CMK (cell line): Measurements from ENCODE around the gene TMC2.
"Not testable (repeated sequence)": the region's sequence is repeated elsewhere in the genome, so short reads cannot be mapped to it uniquely, and the experiment has no call there.

Source experiments
- DNase-seq: peaks from one replicate; pipeline ENCODE4 v3.0.0-alpha.2; 2010; ENCODE audit warnings: low read depth

The TMC2 gene

DNA sequence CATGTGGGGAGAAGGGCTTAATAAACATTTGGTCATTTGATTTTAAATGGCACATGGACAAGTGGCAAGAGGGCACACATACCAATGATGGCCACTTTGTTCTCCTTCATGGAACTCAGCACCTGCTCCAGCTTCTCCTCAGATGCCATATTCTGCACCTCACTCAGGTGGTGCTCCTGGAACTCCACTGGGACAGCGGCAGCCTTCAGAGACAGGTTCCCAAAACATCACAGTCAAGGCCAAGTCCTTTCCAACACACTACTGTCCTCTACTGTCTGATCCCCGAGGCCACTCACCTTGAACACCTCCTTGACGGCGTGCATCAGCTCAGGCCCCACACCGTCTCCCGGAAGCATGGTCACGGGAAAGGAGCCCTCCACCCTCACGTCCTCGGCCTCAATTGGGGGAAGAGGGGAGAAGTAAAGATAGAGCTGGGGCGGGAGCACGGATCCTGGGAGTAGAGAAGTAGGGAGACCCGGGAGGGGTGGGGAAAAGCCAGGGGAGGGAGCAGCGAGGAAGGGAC lies 127.1 kb downstream of the TMC2 start:
- no peak for DNase-seq

DNA sequence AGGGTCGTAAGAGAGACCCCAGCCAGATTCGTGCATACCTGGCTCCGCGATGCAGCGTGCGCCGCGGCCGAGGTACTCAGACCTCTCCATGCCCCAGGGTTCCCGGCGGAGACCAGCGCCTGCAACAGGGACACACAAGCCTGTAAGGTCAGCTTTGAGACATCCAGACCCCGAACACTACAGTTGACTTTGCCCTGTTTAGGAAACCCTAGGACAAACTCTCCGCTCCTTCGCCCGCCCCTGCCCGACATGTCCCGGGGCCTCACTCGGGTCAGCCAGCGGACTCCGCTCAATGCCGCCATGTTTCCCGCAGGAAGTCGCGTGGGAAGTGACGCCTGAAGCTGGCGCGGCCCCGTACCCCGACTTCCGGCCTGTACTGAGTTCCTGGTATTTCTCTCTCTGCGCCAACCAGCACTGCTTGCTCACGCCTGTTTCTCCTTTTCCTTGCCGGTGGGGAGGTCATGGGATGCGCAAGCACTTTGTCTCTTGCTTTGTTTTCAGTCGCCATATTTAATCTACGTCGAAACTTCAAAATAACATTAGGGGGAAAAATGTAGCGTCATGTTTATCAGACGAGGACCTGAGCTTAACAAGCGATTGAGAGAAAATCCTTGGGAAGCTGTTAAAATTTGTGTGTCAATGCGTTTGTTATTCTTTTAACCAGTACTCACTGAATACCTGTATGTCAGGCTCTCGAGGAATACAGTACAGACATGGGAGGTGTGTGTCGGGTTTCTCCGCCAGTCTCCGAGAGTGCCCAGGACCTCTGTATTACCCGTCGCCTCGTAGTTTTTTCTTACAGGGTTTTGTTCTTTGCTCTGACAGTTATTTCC lies 127.7 kb downstream of the TMC2 start, which contains the start of gene IDH3B:
Gene IDH3B, minus strand, starts transcription at position 330 of the 833 bp plus-strand sequence. Its CDS starts 28 bp downstream, at position 302.
- peak; percentile 93 for DNase-seq

DNA sequence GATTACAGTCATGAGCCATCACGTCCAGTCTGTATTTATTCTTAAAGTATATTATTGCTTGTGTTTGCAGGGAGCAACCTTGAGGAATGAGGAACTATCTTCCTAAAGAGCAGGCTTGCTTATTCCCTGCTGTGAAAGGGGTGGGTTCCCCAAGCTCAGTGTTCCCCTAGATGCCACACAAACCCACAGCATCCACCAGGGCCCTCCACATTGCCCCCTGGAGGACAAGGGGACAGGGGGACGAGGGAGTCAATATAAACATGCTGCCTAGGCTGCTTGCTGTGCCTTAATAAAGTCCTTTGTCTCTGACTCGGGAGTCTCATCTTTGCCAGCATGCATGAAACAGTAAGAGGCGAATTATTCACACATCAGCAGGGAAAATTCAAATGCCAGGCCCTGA lies 135.6 kb downstream of the TMC2 start:
- no peak for DNase-seq

DNA sequence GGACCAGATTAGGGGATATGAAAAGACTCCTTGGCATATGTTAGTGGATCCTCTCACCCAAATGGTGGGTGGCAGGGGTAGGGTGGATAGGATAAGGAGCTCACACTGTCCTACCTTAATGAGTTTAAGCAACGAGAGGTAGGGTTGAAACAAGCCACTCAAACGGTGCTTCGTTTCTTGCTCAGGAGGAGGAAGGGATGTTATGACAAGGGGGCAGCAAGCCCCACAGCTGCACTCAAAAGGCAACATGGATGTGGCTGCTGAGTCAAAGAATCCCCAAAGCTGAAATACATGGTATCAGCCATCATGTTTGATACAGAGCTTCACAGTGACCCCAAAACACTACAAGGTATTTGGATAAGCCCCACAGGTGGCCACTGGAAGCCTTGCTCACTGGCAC lies 136.1 kb downstream of the TMC2 start:
- no peak for DNase-seq

DNA sequence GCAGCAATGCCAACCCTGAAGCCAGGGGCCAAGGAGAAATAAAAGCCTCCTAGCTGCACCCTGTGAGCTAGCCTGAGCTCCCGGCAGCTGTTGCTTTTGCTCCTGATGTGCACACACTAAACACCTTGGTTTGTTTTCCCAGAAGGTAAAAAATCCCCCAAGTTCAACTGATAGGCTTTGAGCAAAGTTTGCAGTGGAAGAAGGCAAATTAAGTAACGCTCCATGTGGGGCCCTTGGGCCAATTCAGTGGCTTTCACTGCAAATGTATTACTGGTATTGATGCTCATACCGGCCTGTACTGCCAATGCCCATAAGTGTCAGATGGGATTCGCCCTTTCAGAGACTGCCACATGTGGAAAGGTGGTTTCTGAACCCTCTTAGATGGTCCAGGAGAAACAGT lies 137.1 kb downstream of the TMC2 start:
- DNase-seq: no peak

DNA sequence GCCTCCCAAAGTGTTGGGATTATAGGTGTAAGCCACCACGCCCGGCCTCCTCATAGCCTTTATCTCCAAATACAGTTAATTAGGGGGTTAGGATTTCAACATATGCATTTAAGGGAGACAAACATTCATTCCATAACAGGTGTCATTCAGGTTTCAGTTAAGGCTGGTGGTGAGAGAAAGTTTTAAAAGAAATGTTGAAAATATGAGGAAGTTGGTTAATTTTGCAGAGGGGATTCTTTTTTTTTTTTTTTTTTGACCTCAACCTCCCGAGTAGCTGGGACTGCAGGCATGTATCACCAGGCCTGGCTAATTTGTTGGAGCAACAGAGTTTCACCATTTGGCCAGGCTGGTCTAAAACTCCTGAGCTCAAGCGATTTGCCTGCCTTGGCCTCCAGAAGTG lies 143.7 kb downstream of the TMC2 start:
- no peak for DNase-seq

DNA sequence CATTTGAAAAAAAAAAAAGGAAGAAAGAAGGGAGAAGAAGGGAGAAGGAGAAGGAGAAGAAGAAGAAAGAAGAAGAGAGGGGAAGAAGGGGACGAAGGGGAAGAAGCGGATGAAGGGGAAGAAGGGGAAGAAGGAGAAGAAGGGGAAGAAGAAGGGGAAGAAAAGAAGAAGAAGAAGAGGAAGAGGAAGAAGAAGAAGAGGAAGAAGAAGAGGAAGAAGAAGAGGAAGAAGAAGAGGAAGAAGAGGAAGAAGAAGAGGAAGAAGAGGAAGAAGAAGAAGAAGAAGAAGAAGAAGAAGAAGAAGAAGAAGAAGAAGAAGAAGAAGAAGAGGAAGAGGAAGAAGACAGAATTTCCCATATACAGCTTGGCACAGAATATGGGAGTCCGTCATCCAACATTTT lies 145.7 kb downstream of the TMC2 start:
- DNase-seq: not testable (repeated sequence)

DNA sequence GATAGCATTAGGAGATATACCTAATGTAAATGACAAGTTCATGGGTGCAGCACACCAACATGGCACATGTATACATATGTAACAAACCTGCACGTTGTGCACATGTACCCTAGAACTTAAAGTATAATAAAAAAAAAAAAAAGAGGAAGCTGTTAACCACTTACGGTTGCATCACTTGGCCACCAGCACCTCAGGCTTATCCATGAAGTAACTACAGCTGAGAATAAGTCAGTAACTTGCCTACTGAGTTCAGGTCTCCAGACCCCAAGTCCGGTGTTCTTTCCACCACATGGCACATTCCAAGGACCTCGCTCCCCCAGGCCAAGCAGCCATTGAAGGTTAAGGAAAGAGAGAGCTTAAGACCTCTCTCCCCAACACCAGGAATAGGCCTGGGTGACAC lies 148.4 kb downstream of the TMC2 start:
- DNase-seq: not testable (repeated sequence)

DNA sequence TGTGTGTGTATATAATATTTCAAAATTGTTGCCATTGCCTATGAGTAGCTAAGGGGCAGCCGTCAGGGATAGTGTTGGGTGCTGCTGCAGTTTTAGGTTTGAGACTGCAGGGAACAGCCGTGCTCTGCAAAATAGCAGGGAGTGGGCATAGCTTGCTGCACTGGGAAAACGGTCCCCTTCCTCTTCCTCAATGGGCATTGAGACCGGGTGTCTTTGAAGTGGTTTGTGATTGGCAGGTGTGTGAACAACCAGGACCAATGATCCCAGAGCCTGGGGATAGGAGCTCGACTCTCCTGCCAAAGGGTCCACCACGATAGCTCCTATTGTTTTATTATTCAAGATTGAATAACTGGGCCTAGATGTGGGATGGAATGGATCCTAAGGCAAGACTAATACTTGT lies 151.1 kb downstream of the TMC2 start:
- DNase-seq: no peak

DNA sequence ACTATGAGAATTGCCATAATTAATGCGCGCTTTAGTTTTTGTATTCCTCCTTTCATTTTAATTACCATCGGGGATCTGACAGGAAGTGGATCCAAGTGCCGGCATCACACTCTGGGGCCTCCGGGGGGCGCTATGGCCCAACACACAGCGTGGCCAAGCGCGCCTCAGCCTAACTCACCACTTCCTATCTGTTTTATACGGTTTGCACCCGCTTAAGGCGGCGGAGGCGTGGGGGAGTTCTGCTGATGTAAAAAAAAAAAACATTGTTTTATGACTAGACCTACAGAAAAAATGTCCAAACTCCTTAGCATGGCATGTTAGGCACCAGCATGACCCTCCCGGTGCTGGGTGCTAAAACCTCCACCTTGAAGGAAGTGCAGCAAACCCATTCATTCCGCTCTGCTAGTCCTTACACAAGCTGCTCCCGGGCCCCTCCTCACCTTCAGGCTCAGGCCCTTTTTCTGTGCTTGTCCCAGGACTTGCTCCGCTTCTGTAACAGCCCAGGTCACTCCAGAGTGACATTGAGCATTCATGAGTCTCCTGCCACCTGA lies 151.7 kb downstream of the TMC2 start:
- DNase-seq: peak; percentile 84

DNA sequence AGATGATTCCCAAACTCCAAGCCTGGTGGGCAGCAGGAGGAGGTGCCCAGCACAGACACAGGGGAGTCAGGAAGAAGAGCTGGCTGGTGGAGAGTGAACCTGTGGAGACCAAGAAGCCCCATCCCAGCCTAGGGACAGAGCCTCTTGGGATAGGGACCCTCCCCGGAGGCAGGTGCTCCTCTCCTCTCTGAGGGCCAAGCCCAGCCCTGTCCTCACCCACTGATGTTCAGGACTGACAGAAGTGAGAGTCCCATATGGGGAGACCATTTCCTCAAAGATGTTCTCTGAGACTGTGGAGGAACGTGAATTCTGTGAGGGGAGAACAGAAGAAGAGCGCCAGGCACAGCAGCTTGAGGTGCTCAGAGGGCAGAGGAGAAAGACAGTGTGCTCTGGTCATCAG lies 153.8 kb downstream of the TMC2 start:
- DNase-seq: no peak

DNA sequence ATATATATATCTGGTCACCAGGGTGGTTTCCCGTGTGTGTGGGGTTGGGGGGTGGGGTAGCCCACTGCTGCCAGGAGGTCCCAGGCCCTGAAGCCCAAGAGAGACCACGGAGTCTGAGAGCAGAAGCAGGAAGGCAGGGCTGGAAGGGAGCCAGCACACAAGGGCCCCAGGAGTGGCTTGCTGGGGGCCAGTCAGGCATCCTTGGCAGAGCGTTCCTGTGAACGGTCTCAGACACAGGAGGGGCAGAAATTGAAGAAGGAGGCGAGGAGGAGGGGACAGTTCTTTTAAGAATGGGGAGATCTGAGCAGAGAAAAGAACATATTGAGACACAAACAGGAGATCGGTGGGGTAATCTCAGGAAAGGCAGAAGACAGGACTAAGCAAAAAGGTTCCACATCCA lies 154.3 kb downstream of the TMC2 start:
- no peak for DNase-seq

DNA sequence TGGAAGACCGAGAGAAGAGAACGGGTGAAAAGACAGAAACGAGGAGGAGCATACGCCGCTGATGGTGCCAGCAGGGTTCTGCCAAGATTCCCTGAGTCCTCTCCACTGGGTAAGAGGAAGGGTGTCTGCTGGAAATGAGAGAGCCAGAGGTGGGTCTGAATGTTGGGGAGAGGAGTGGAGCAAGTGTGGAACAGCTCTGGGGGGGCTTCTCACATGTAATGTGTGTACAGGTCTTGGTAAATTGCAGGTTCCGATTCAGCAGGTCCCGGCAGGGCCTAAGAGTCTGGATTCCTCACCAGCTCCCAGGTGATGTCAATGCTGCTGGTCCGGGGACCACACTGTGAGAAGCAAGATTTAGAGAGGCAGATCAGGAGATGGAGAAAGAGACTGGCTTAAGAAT lies 154.8 kb downstream of the TMC2 start:
- DNase-seq: no peak
